Measurements from ENCODE around the gene GFRA1.

DNA sequence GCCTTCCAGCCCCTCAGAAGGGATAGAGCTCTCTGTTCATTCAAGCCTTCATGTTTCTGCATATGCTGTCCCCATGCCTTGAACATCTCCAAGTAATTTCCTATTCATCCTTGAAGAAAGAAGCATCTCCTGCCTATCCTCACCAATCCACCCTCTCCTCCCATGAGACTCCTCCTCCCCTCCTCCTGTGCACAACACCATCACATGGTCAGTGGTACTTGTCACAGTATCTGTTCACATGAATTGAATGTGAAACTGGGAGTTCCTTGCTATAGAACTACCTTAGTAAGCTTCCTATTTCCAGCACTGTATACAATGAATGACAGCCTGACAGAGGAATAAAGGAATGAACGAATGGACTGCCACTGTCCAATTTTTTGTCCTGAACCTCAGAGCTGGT lies 115.5 kb downstream of the GFRA1 start:
- TF ChIP-seq POLR2AphosphoS5 (IDR thresholded peaks at IDR 0.05) (no peak), POLR2A (IDR thresholded peaks at IDR 0.05) (no peak)
- TF ChIP-seq, protein P1, sequence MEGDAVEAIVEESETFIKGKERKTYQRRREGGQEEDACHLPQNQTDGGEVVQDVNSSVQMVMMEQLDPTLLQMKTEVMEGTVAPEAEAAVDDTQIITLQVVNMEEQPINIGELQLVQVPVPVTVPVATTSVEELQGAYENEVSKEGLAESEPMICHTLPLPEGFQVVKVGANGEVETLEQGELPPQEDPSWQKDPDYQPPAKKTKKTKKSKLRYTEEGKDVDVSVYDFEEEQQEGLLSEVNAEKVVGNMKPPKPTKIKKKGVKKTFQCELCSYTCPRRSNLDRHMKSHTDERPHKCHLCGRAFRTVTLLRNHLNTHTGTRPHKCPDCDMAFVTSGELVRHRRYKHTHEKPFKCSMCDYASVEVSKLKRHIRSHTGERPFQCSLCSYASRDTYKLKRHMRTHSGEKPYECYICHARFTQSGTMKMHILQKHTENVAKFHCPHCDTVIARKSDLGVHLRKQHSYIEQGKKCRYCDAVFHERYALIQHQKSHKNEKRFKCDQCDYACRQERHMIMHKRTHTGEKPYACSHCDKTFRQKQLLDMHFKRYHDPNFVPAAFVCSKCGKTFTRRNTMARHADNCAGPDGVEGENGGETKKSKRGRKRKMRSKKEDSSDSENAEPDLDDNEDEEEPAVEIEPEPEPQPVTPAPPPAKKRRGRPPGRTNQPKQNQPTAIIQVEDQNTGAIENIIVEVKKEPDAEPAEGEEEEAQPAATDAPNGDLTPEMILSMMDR (IDR thresholded peaks at IDR 0.05): no peak
